NCI-H524 treated with DMSO at 0.1 percent for 48 hours (cell line): ENCODE results near the gene ECM2.

Experiments used
- DNase-seq: peaks from one replicate; lab custom pipeline; 2025; lab: John Stamatoyannopoulos, UW

ECM2 gene

GRCh38 chr9:92463984-92464383 is 71.8 kb downstream of the ECM2 start:
- DNase-seq: no peak

- DNase-seq: no peak
These were observed 72.4 kb downstream of the ECM2 start for GRCh38 chr9:92463387-92463786.

- no peak for DNase-seq
These were observed 78.2 kb downstream of the ECM2 start for GRCh38 chr9:92457576-92457975.

GRCh38 chr9:92455217-92455616 is 80.6 kb downstream of the ECM2 start:
- no peak for DNase-seq

GRCh38 chr9:92446536-92446935 is 89.3 kb downstream of the ECM2 start:
- no peak for DNase-seq
